OCI-LY7 (cell line): ENCODE measurements around the gene CACNG3. TPM values are rescaled to one million over a fixed set of nuclear protein-coding genes. Genes with fewer than 3 reads are reported as not detected.

Experiments used
- BruUV-seq: library from RNA; stranded (reverse); fragments of 400-500 nt; replicated peaks from 2 replicates; lab custom pipeline; 2021; lab: Mats Ljungman, UMichigan
- CTCF ChIA-PET: fragments of 300-600 bp; sonication (Branson Sonifier 250); formaldehyde crosslinking; loops from one replicate; lab custom pipeline; 2022; ENCODE audit warnings: antibody characterized with exemption; ENCODE audit not compliant: unreplicated experiment; lab: Charles Lee
- POLR2A ChIA-PET: fragments of 300-600 bp; sonication (Branson Sonifier 250); formaldehyde crosslinking; loops from one replicate; lab custom pipeline; 2022; ENCODE audit warnings: antibody characterized with exemption; lab: Charles Lee
- DNase-seq: peaks from one replicate; pipeline ENCODE4 v3.0.0-alpha.2; 2015; ENCODE audit warnings: low spot score
- H2AFZ ChIP-seq: fragments of 200-600 bp; sonication (generic), shearing (Covaris generic); 2 replicates; pipeline ENCODE4 v1.6.1; 2014; ENCODE audit warnings: mild to moderate bottlenecking, antibody characterized with exemption, low read length, moderate library complexity
- H3K27ac ChIP-seq: fragments of 200-600 bp; sonication (generic); 2 replicates; pipeline ENCODE4 v1.5.1; 2014; ENCODE audit warnings: mixed run types, low read depth, mild to moderate bottlenecking, moderate library complexity, low read length, inconsistent platforms; ENCODE audit not compliant: poor library complexity, severe bottlenecking
- H3K36me3 ChIP-seq: fragments of 200-600 bp; sonication (generic); 2 replicates; pipeline ENCODE4 v1.6.1; 2014; ENCODE audit warnings: mild to moderate bottlenecking, antibody characterized with exemption, low read length, moderate library complexity, mixed read lengths; ENCODE audit not compliant: insufficient read depth
- H3K4me1 ChIP-seq: fragments of 200-600 bp; sonication (generic); 2 replicates; pipeline ENCODE4 v1.5.1; 2014; ENCODE audit warnings: mild to moderate bottlenecking, low read length; ENCODE audit not compliant: insufficient read depth, poor library complexity, severe bottlenecking
- H3K4me2 ChIP-seq: fragments of 200-600 bp; sonication (generic); 2 replicates; pipeline ENCODE4 v1.6.1; 2014; ENCODE audit warnings: mild to moderate bottlenecking, low read length
- H3K4me3 ChIP-seq: fragments of 200-600 bp; sonication (generic); 2 replicates; pipeline ENCODE4 v1.5.1; 2014; ENCODE audit warnings: mild to moderate bottlenecking, low read depth, low read length; ENCODE audit not compliant: poor library complexity, severe bottlenecking
- H3K79me2 ChIP-seq: fragments of 200-600 bp; sonication (generic); 2 replicates; pipeline ENCODE4 v1.6.1; 2016; ENCODE audit warnings: low read depth, mild to moderate bottlenecking, low read length, moderate library complexity, mixed read lengths; ENCODE audit not compliant: insufficient read depth
- H3K9me2 ChIP-seq: fragments of 200-600 bp; sonication (generic); 2 replicates; pipeline ENCODE4 v1.6.1; 2016; ENCODE audit warnings: mild to moderate bottlenecking, low read length, mixed read lengths; ENCODE audit not compliant: insufficient read depth
- H3K9me3 ChIP-seq: fragments of 200-600 bp; sonication (generic); 2 replicates; pipeline ENCODE4 v1.6.1; 2014; ENCODE audit warnings: mild to moderate bottlenecking, mixed run types, low read length, mixed read lengths
- H4K20me1 ChIP-seq: fragments of 200-600 bp; sonication (generic); 2 replicates; pipeline ENCODE4 v1.6.1; 2014; ENCODE audit warnings: mild to moderate bottlenecking, antibody characterized with exemption, low read length, moderate library complexity, mixed read lengths; ENCODE audit not compliant: insufficient read depth
- EZH2phosphoT487 ChIP-seq: fragments of 200-600 bp; sonication (generic); IDR thresholded peaks from 2 replicates; pipeline ENCODE4 v1.6.1; 2018; ENCODE audit warnings: low read depth, borderline replicate concordance, mild to moderate bottlenecking, mixed run types, antibody characterized with exemption, low read length, moderate library complexity, mixed read lengths
- intact Hi-C: fragments of 100-400 bp; cut with micrococcal nuclease; formaldehyde crosslinking; loops from one replicate; pipeline ENCODE4 v1.10.0; 2022; ENCODE audit not compliant: unreplicated experiment
- total RNA-seq, 2 experiments: library from RNA; depleted of rRNA in 1 of 2; stranded (reverse); fragments of >200 nt in 1 of 2; shearing (Covaris generic) in 1 of 2; gene quantifications; 2 replicates each; pipeline ENCODE4 v1.2.3, GENCODE V29; 2014 to 2022
- TF ChIP-seq, protein P1 (sequence below): fragments of 200-600 bp; sonication (generic); conservative IDR thresholded peaks from 2 replicates; pipeline ENCODE4 v1.5.1; 2014; ENCODE audit warnings: mild to moderate bottlenecking, antibody characterized with exemption, low read length, moderate library complexity, mixed read lengths

Gene CACNG3
- total RNA-seq, 2 experiments from 2014 or later: 0.06 TPM; not detected in 1

DNA sequence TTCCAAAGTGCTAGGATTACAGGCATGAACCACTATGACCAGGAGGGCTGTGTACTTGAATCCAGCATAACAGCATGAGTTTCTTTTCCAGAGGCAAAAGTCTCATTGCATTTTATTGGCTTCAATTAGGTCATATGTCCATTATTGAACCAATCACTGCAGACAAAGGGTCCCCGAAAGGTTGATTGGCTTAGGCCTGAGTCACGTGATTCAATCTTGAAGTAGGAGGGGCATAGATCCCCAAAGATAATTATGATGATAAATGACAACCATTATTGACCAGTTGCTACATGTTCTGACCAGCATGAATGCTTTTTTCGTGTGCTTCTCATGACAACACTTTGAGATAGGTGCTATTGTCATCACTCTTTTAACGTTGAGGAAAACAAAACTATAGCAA lies 25.3 kb downstream of the CACNG3 start:
- TF ChIP-seq EZH2phosphoT487: no peak
- TF ChIP-seq, protein P1, sequence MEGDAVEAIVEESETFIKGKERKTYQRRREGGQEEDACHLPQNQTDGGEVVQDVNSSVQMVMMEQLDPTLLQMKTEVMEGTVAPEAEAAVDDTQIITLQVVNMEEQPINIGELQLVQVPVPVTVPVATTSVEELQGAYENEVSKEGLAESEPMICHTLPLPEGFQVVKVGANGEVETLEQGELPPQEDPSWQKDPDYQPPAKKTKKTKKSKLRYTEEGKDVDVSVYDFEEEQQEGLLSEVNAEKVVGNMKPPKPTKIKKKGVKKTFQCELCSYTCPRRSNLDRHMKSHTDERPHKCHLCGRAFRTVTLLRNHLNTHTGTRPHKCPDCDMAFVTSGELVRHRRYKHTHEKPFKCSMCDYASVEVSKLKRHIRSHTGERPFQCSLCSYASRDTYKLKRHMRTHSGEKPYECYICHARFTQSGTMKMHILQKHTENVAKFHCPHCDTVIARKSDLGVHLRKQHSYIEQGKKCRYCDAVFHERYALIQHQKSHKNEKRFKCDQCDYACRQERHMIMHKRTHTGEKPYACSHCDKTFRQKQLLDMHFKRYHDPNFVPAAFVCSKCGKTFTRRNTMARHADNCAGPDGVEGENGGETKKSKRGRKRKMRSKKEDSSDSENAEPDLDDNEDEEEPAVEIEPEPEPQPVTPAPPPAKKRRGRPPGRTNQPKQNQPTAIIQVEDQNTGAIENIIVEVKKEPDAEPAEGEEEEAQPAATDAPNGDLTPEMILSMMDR: no peak
- H3K4me2 ChIP-seq: no peak overlapping the region
- no TSS peak for BruUV-seq
- ChIA-PET CTCF (no interaction called here), POLR2A (no interaction called here)
- intact Hi-C loops: no loop called here
- no peaks in the 10 kb centered on the region for H4K20me1 ChIP-seq
- no peak for DNase-seq
- no peaks in the 10 kb centered on the region for H3K4me1 ChIP-seq
- H3K4me3 ChIP-seq: no peak overlapping the region
- no peak overlapping the region for H3K27ac ChIP-seq
- H3K9me2 ChIP-seq: no peaks in the 10 kb centered on the region
- H3K79me2 ChIP-seq: no peaks in the 10 kb centered on the region
- no peak overlapping the region for H2AFZ ChIP-seq
- no peaks in the 10 kb centered on the region for H3K9me3 ChIP-seq
- no peaks in the 10 kb centered on the region for H3K36me3 ChIP-seq

DNA sequence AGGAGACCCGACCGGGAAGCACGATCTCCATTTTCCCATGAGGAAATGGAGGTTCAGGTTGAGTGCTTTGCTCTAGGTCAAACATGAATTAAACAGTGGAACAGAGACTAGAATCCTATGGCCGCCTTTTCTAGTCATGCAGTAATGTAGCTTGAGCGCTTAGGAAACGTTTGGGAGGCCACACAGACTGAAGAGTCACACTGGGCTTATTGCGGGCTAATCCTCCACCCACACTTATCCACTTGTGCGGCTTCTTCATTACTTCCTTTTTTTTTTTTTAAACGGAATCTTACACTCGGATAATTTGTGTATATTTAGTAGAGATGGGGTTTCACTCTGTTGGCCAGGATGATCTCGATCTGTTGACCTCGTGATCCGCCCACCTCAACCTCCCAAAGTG lies 26.0 kb downstream of the CACNG3 start:
- Histone ChIP-seq H3K9me3 (no peaks in the 10 kb centered on the region), H3K9me2 (no peaks in the 10 kb centered on the region), H3K36me3 (no peaks in the 10 kb centered on the region), H3K79me2 (no peaks in the 10 kb centered on the region), H2AFZ (no peak overlapping the region), H4K20me1 (no peaks in the 10 kb centered on the region), H3K4me3 (no peak overlapping the region), H3K4me2 (no peak overlapping the region), H3K4me1 (no peaks in the 10 kb centered on the region), H3K27ac (no peak overlapping the region)
- intact Hi-C loops: no loop called here
- no peak for DNase-seq
- TF ChIP-seq, protein P1: no peak
- TF ChIP-seq EZH2phosphoT487: no peak
- ChIA-PET CTCF (no interaction called here), POLR2A (no interaction called here)
- no TSS peak for BruUV-seq

DNA sequence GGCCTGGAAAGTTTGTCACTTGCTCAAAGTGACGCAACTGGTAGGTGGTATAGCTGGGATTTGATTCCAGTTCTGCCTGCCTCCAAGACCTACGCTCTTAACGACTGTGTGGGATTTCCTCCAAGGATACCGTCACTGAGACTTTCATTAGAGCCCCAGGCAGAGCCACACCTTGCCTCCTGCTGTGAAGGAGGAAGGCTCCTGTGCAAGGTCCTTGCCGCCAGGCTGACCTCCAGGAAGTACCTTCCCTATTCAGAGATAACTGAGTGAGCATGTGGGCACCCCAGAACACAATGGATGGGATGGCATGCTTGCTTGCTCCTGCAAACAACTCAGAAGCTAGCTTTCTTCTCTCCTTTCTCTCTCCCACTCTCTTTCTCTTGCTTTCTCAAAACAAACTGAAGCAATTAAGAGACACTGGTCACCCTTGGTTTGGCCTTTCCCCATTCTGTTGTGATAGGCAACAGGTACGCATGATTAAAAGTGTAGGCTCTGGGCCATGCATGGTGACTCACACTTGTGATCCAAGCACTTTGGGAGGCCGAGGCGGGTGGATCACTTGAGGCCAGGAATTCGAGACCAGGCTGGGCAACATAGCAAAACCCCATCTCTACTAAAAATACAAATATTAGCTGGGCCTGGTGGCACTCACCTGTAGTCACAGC lies 30.7 kb downstream of the CACNG3 start:
- TF ChIP-seq, protein P1: no peak
- TF ChIP-seq EZH2phosphoT487: no peak
- H3K36me3 ChIP-seq: no peaks in the 10 kb centered on the region
- no peak overlapping the region for H2AFZ ChIP-seq
- no peaks in the 10 kb centered on the region for H4K20me1 ChIP-seq
- BruUV-seq: no TSS peak
- no peak overlapping the region for H3K4me2 ChIP-seq
- intact Hi-C loops: no loop called here
- ChIA-PET CTCF (no interaction called here), POLR2A (no interaction called here)
- H3K4me3 ChIP-seq: no peak overlapping the region
- H3K4me1 ChIP-seq: no peaks in the 10 kb centered on the region
- H3K79me2 ChIP-seq: no peaks in the 10 kb centered on the region
- H3K9me3 ChIP-seq: no peaks in the 10 kb centered on the region
- no peak for DNase-seq
- no peaks in the 10 kb centered on the region for H3K9me2 ChIP-seq
- H3K27ac ChIP-seq: no peak overlapping the region
